Rectal smooth muscle tissue (tissue), 1 donor: Measurements from ENCODE around the gene ZNF514.
"Not testable (repeated sequence)": the region's sequence is repeated elsewhere in the genome, so short reads cannot be mapped to it uniquely, and the experiment has no call there.

ENCODE experiments used
- H3K27ac ChIP-seq: one replicate; pipeline ENCODE4 v1.7.0; 2013; ENCODE audit warnings: low read depth, low read length, inconsistent platforms
- H3K27me3 ChIP-seq: one replicate; pipeline ENCODE4 v1.7.0; 2013; ENCODE audit warnings: low read length; ENCODE audit not compliant: control insufficient read depth, insufficient read depth
- H3K36me3 ChIP-seq: one replicate; pipeline ENCODE4 v1.7.0; 2013; ENCODE audit warnings: low read length; ENCODE audit not compliant: control insufficient read depth, insufficient read depth
- H3K4me1 ChIP-seq: one replicate; pipeline ENCODE4 v1.7.0; 2013; ENCODE audit warnings: low read length; ENCODE audit not compliant: control insufficient read depth, insufficient read depth
- H3K4me3 ChIP-seq: one replicate; pipeline ENCODE4 v1.7.0; 2013; ENCODE audit warnings: low read length
- H3K9ac ChIP-seq: one replicate; pipeline ENCODE4 v1.7.0; 2013; ENCODE audit warnings: low read length

ZNF514 gene

DNA sequence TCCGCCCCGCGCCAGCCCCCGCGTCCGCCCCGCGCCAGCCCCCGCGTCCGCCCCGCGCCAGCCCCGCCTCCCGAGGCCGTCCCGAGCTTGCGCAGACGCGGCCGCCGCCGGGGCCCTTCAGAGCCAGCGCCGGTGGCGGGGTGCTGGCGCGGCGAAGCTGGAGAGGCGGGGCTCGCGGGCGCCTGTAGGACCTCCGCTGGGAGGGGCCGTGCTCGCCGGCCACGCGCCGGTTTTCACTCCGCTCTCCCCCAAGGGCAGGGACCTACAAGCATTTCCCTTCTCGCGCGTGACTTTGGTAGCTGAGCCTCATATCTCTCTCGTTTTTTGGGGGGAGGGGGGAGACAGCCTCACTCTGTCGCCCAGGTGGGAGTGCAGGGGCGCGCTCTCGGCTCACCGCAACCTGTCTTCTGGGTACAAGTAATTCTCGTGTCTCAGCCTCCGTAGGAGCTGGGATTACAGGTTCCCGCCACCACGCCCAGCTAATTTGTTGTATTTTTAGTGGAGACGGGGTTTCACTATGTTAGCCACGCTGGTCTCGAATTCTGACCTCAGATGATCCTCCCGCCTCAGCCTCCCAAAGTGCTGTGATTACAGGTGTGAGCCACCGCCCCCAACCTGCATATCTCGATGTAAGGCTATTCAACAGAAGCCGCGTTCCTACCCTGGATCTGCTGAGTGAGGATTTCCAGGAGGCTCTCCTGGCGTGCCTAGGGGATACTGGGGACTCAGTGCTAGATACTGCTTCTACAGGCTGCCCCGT, at the start of gene ZNF514:
ZNF514 (minus strand) TSS at position 159 of the 760 bp plus-strand sequence. CDS start 6,595 bp downstream, outside the sequence.
- peak within 1 kb of the TSS; percentile 40 for H3K9ac ChIP-seq
- peak within 1 kb of the TSS; percentile 90 for H3K4me3 ChIP-seq
- H3K27ac ChIP-seq: peak within 1 kb of the TSS; percentile 88

GRCh38 chr2:95208106-95208505, 48.5 kb upstream of the ZNF514 start:
- Histone ChIP-seq H3K27me3 (no peaks in the 10 kb centered on the region), H3K27ac (no peak overlapping the region), H3K4me3 (peak overlapping the region; percentile 83), H3K4me1 (no peaks in the 10 kb centered on the region), H3K36me3 (peaks cover 20% of the 10 kb centered on the region), H3K9ac (no peak overlapping the region)

More for the DNA sequence above, at the start of gene ZNF514:
- Histone ChIP-seq H3K36me3 (peaks cover 14% of the 10 kb centered on the region), H3K4me1 (peaks cover 4% of the 10 kb centered on the region), H3K27me3 (no peaks in the 10 kb centered on the region)

- peak within 1 kb of the TSS; percentile 90 for H3K27ac ChIP-seq
Measured at GRCh38 chr2:95207111-95207961, 47.7 kb upstream of the ZNF514 start, which contains the start of gene ZNF892. Gene ZNF892, plus strand, starts transcription at chr2:95207521. Its CDS starts 295 bp downstream, at chr2:95207816.

DNA sequence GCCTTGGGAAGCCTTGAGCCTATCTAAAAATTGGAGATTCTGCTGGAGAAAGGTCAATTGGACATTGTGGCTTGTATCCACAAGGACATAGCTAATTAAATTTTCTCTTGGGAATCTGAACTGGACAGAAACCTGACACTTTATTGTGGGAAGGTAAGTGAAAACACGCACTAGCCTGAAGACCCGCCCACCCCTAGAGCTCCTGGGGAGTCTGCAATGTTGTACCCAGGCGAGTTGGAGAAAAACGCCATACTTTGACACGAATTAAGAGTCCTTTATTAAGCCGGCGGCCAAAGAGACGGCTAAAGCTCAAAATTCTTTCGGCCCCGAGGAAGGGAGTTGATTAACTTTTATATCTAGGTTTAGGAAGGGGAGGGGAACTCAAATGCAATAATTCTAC, 46.4 kb upstream of the ZNF514 start:
- no peak overlapping the region for H3K9ac ChIP-seq
- no peaks in the 10 kb centered on the region for H3K27me3 ChIP-seq
- no peak overlapping the region for H3K27ac ChIP-seq
- no peaks in the 10 kb centered on the region for H3K4me1 ChIP-seq
- H3K36me3 ChIP-seq: peaks cover 6% of the 10 kb centered on the region
- H3K4me3 ChIP-seq: no peak overlapping the region

More at GRCh38 chr2:95207111-95207961, 47.7 kb upstream of the ZNF514 start, which contains the start of gene ZNF892:
- Histone ChIP-seq H3K27me3 (no peaks in the 10 kb centered on the region), H3K9ac (peak within 1 kb of the TSS; percentile 32), H3K4me1 (no peaks in the 10 kb centered on the region), H3K36me3 (peaks cover 17% of the 10 kb centered on the region), H3K4me3 (peak within 1 kb of the TSS; percentile 83)

GRCh38 chr2:95204396-95204795, 44.7 kb upstream of the ZNF514 start:
- Histone ChIP-seq H3K36me3 (peaks cover 3% of the 10 kb centered on the region), H3K4me1 (no peaks in the 10 kb centered on the region), H3K27ac (no peak overlapping the region), H3K4me3 (no peak overlapping the region), H3K27me3 (no peaks in the 10 kb centered on the region), H3K9ac (no peak overlapping the region)

GRCh38 chr2:95203911-95204310, 44.3 kb upstream of the ZNF514 start:
- H3K4me3 ChIP-seq: no peak overlapping the region
- H3K27me3 ChIP-seq: no peaks in the 10 kb centered on the region
- H3K36me3 ChIP-seq: no peaks in the 10 kb centered on the region
- no peak overlapping the region for H3K27ac ChIP-seq
- H3K4me1 ChIP-seq: no peaks in the 10 kb centered on the region
- H3K9ac ChIP-seq: no peak overlapping the region

- H3K9ac ChIP-seq, H3K36me3 ChIP-seq, H3K4me3 ChIP-seq, H3K4me1 ChIP-seq, H3K27ac ChIP-seq, H3K27me3 ChIP-seq: not testable (repeated sequence)
Measured at GRCh38 chr2:95192956-95193355, 33.3 kb upstream of the ZNF514 start.

DNA sequence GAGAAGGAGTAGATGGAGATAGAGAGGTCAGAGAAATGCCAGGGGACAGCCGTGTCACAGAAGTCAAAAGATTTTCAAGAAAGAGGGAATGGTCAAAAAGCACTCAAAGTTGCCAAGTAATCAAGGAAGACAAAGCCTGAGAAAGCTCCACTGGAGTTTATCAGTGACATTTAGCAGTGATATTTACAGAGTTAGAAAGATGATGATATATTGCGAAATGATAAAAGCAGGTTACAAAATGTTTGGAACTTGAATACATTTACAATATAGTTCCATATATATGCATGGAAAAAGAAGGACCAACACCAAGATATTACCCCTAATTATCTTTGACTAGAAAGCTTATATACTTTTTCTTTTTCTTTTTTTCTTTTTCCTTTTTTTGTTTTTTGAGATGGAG, 26.3 kb upstream of the ZNF514 start:
- Histone ChIP-seq H3K27ac (no peak overlapping the region), H3K4me3 (no peak overlapping the region)

GRCh38 chr2:95185197-95185596, 25.5 kb upstream of the ZNF514 start:
- Histone ChIP-seq H3K4me1 (no peaks in the 10 kb centered on the region), H3K36me3 (peaks cover 21% of the 10 kb centered on the region), H3K4me3 (no peak overlapping the region), H3K9ac (no peak overlapping the region), H3K27ac (no peak overlapping the region), H3K27me3 (no peaks in the 10 kb centered on the region)

More for the DNA sequence above, 26.3 kb upstream of the ZNF514 start:
- H3K36me3 ChIP-seq: peaks cover 15% of the 10 kb centered on the region
- no peaks in the 10 kb centered on the region for H3K27me3 ChIP-seq
- no peaks in the 10 kb centered on the region for H3K4me1 ChIP-seq
- no peak overlapping the region for H3K9ac ChIP-seq

DNA sequence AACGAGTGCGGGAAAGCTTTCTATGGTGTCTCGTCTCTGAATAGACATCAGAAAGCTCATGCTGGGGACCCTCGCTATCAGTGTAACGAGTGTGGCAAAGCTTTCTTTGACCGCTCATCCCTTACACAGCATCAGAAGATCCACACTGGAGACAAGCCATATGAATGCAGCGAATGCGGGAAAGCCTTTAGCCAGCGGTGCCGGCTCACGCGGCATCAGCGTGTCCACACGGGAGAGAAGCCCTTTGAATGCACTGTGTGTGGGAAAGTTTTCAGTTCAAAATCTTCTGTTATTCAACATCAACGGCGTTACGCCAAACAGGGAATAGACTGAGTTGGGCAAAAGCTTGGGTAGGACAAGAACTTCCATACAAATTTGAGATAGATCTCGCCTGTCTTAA, 22.1 kb upstream of the ZNF514 start:
- Histone ChIP-seq H3K27ac (no peak overlapping the region), H3K4me3 (no peak overlapping the region), H3K36me3 (peaks cover 24% of the 10 kb centered on the region), H3K9ac (no peak overlapping the region), H3K4me1 (no peaks in the 10 kb centered on the region), H3K27me3 (no peaks in the 10 kb centered on the region)

- no peaks in the 10 kb centered on the region for H3K4me1 ChIP-seq
- H3K27me3 ChIP-seq: no peaks in the 10 kb centered on the region
- no peak overlapping the region for H3K9ac ChIP-seq
- no peak overlapping the region for H3K27ac ChIP-seq
- H3K36me3 ChIP-seq: peaks cover 24% of the 10 kb centered on the region
- no peak overlapping the region for H3K4me3 ChIP-seq
Measured at GRCh38 chr2:95179451-95179850, 19.8 kb upstream of the ZNF514 start.

- no peak overlapping the region for H3K27ac ChIP-seq
- H3K9ac ChIP-seq: no peak overlapping the region
Measured at GRCh38 chr2:95174031-95174542, 14.4 kb upstream of the ZNF514 start.

More at GRCh38 chr2:95174031-95174542, 14.4 kb upstream of the ZNF514 start:
- no peaks in the 10 kb centered on the region for H3K36me3 ChIP-seq
- H3K27me3 ChIP-seq: no peaks in the 10 kb centered on the region
- no peaks in the 10 kb centered on the region for H3K4me1 ChIP-seq
- H3K4me3 ChIP-seq: no peak overlapping the region
